Astrocyte (in vitro differentiated cells and primary cell): ENCODE data around the gene SPG11.

Source experiments
- CTCF ChIP-seq: IDR thresholded peaks from 2 replicates; pipeline ENCODE4 v1.5.1; 2011; ENCODE audit warnings: low read depth, mild to moderate bottlenecking, inconsistent platforms, low read length, moderate library complexity; ENCODE audit not compliant: insufficient read depth
- EZH2 ChIP-seq: IDR thresholded peaks from 2 replicates; pipeline ENCODE4 v1.6.1; 2012; ENCODE audit warnings: mild to moderate bottlenecking, low read length, inconsistent platforms; ENCODE audit not compliant: insufficient read depth

- no peak for TF ChIP-seq CTCF
- TF ChIP-seq EZH2 = no peak
These were observed 97.9 kb downstream of the SPG11 start for GRCh38 chr15:44565387-44566154.
